Chondrocyte (in vitro differentiated cells): ENCODE data around the gene WSCD2. TPM values are rescaled to one million over a fixed set of nuclear protein-coding genes. Genes with fewer than 3 reads are reported as not detected.
A peak's percentile ranks its signal among the peaks of the same experiment; 100 is the strongest.

Experiments
- DNase-seq: peaks from one replicate; pipeline ENCODE4 v3.0.0; 2021; ENCODE audit warnings: mixed read lengths, low spot score
- H3K27ac Mint-ChIP-seq: one replicate; pipeline ENCODE4 v1.8.0; 2021; ENCODE audit warnings: mild to moderate bottlenecking, moderate library complexity, mixed read lengths; ENCODE audit not compliant: unreplicated experiment
- H3K27me3 Mint-ChIP-seq: 2 replicates; pipeline ENCODE4 v1.8.0; 2021; ENCODE audit warnings: low read depth, mixed read lengths
- H3K36me3 Mint-ChIP-seq: 2 replicates; pipeline ENCODE4 v1.8.0; 2021; ENCODE audit warnings: low read depth, mixed read lengths
- H3K4me1 Mint-ChIP-seq: 2 replicates; pipeline ENCODE4 v1.8.0; 2021; ENCODE audit warnings: low read depth, mild to moderate bottlenecking, mixed read lengths
- H3K4me3 Mint-ChIP-seq: one replicate; pipeline ENCODE4 v1.8.0; 2021; ENCODE audit warnings: mild to moderate bottlenecking, moderate library complexity, mixed read lengths; ENCODE audit not compliant: unreplicated experiment
- H3K9me3 Mint-ChIP-seq: 2 replicates; pipeline ENCODE4 v1.8.0; 2021; ENCODE audit warnings: low read depth, mixed read lengths
- long read RNA-seq: library from polyadenylated mRNA; stranded (forward); transcript quantifications from one replicate; pipeline ENCODE4 v2.0.0, GENCODE V29; 2021
- total RNA-seq: library from RNA; stranded (reverse); gene quantifications from 3 replicates; pipeline ENCODE4 v1.2.1, GENCODE V29; 2021
- TF ChIP-seq, protein P1 (sequence below): fragments of 200-600 bp; sonication (generic); IDR thresholded peaks from 2 replicates; pipeline ENCODE4 v1.5.0; 2021; ENCODE audit warnings: antibody characterized with exemption, mild to moderate bottlenecking, moderate library complexity

The WSCD2 gene
- total RNA-seq, result 0.23 to 1.6 TPM (median 0.32 TPM) in 3 replicates
- long read RNA-seq, result 0 reads

DNA sequence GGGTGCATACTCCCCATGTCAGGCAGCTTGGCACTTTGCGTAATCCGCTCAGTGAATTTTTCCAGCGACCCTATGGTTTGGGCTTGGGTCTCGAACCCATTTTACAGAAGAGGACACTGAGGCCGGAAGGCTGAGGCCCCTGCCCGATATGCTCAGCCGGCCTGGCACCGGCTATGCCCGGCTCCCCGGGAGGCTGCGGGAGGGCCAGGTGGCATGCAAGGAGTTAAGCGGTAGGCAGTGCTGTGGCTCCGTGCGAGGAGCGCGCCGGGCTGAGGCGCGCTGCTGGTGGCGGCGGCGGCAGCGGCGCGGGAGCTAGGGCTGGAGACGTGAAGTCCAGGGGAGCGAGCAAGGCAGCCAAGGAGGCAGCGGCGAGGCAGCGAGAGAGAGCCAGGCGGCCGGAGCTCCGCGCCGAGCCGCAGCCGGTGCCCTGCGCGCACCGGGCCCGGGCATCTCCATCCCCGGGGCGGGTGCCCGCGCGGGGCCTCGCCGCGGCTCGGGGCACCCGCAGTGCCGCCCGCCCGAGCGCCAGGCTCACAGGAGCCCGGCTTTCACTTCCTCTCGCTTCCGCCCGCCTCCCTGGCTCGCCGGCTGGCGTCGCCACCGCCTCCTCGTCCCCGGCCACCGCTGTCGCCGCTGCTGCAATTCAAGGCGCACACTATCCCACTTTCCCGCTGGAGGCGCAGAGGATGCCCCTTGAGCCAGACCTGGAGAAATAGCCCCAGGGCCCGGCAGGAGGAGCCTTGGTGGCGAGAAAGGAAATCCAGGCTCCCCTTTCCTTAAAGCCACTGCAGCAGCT is at the start of gene WSCD2:
WSCD2 (plus strand) TSS at position 272 of the 796 bp plus-strand sequence. CDS start 66,545 bp downstream, outside the sequence.
- Mint-ChIP-seq H3K27me3 (peaks cover 52% of the 10 kb centered on the region), H3K4me1 (peaks cover 9% of the 10 kb centered on the region), H3K27ac (no peak within 1 kb of the TSS), H3K36me3 (no peaks in the 10 kb centered on the region), H3K4me3 (peak within 1 kb of the TSS; percentile 74), H3K9me3 (no peaks in the 10 kb centered on the region)
- DNase-seq, result no peak
- TF ChIP-seq, protein P1, sequence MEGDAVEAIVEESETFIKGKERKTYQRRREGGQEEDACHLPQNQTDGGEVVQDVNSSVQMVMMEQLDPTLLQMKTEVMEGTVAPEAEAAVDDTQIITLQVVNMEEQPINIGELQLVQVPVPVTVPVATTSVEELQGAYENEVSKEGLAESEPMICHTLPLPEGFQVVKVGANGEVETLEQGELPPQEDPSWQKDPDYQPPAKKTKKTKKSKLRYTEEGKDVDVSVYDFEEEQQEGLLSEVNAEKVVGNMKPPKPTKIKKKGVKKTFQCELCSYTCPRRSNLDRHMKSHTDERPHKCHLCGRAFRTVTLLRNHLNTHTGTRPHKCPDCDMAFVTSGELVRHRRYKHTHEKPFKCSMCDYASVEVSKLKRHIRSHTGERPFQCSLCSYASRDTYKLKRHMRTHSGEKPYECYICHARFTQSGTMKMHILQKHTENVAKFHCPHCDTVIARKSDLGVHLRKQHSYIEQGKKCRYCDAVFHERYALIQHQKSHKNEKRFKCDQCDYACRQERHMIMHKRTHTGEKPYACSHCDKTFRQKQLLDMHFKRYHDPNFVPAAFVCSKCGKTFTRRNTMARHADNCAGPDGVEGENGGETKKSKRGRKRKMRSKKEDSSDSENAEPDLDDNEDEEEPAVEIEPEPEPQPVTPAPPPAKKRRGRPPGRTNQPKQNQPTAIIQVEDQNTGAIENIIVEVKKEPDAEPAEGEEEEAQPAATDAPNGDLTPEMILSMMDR, result peak; percentile 64

GRCh38 chr12:108079721-108080120 is 49.4 kb upstream of the WSCD2 start:
- H3K4me1 Mint-ChIP-seq, result no peaks in the 10 kb centered on the region
- peaks cover 12% of the 10 kb centered on the region for H3K27me3 Mint-ChIP-seq
- TF ChIP-seq, protein P1, result no peak
- no peak for DNase-seq
- no peak overlapping the region for H3K27ac Mint-ChIP-seq
- H3K9me3 Mint-ChIP-seq, result peaks cover 8% of the 10 kb centered on the region
- H3K4me3 Mint-ChIP-seq, result no peak overlapping the region
- no peaks in the 10 kb centered on the region for H3K36me3 Mint-ChIP-seq

GRCh38 chr12:108080363-108080762 is 48.7 kb upstream of the WSCD2 start:
- Mint-ChIP-seq H3K4me3 (no peak overlapping the region), H3K27me3 (peaks cover 12% of the 10 kb centered on the region), H3K27ac (no peak overlapping the region), H3K4me1 (no peaks in the 10 kb centered on the region), H3K36me3 (no peaks in the 10 kb centered on the region), H3K9me3 (peaks cover 8% of the 10 kb centered on the region)
- TF ChIP-seq, protein P1, result no peak
- no peak for DNase-seq

GRCh38 chr12:108082485-108082884 is 46.6 kb upstream of the WSCD2 start:
- H3K4me3 Mint-ChIP-seq, result no peak overlapping the region
- H3K27me3 Mint-ChIP-seq, result peaks cover 5% of the 10 kb centered on the region
- H3K4me1 Mint-ChIP-seq, result no peaks in the 10 kb centered on the region
- no peak overlapping the region for H3K27ac Mint-ChIP-seq
- TF ChIP-seq, protein P1, result no peak
- H3K9me3 Mint-ChIP-seq, result peaks cover 14% of the 10 kb centered on the region
- no peak for DNase-seq
- H3K36me3 Mint-ChIP-seq, result no peaks in the 10 kb centered on the region

GRCh38 chr12:108087900-108088299 is 41.2 kb upstream of the WSCD2 start:
- Mint-ChIP-seq H3K4me3 (no peak overlapping the region), H3K36me3 (peaks cover 3% of the 10 kb centered on the region), H3K9me3 (peaks cover 29% of the 10 kb centered on the region), H3K27me3 (peaks cover 9% of the 10 kb centered on the region), H3K27ac (no peak overlapping the region), H3K4me1 (no peaks in the 10 kb centered on the region)
- TF ChIP-seq, protein P1, result no peak
- DNase-seq, result no peak
